NCI-H2171 treated with DMSO at 0.1 percent for 48 hours (cell line): ENCODE results near the gene EPB41L1.

Experiments used
- DNase-seq: peaks from one replicate; lab custom pipeline; 2025; lab: John Stamatoyannopoulos, UW

EPB41L1 gene

GRCh38 chr20:36196676-36197075 is 42.1 kb downstream of the EPB41L1 start:
- DNase-seq = no peak

- no peak for DNase-seq
These were observed 42.7 kb downstream of the EPB41L1 start for GRCh38 chr20:36197271-36197670.

GRCh38 chr20:36199345-36200257 is 45.1 kb downstream of the EPB41L1 start:
- DNase-seq = peak; percentile 77

DNA sequence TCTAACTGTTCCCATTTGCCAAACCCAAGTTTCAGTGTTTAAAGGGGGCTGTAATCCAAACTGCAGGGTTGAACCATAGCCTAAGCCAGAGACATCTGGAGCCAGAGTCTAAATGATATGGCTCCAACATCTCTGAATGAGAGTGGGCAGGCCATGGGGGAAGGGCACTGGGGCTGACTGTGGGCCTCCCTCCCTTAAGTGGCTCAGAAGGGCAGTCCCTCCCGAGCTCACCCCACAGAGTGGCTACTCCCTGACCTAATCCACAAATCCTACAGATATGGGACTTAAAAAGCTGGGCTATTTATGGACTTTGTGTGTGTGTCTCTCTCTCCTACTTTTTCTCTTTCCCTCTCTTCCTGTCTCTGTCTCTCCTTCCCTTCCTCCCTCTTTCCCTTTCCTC is 45.9 kb downstream of the EPB41L1 start:
- DNase-seq = no peak

- DNase-seq = no peak
These were observed 46.7 kb downstream of the EPB41L1 start for GRCh38 chr20:36201198-36201597.

- peak; percentile 86 for DNase-seq
These were observed 48.4 kb downstream of the EPB41L1 start for GRCh38 chr20:36202891-36203338.

DNA sequence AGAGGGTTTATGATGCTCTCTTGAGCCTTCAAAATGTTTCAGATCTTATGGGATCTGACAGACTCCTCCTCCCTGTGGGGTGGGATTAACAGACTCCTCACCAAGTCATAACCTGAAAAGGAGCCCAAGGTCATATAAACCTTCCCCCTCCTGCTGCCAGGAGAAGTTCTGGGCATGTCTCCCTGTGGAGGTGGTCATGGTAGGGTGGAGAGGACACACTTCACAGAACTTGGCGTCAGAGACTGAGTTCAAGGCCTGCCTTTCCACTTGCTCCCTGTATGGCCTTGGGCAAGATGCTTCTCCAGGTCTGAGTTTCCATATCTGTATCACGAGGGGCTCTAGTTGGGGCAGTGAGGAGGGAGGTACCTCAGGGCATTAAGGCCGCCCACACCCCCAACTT is 49.3 kb downstream of the EPB41L1 start:
- DNase-seq = no peak

DNA sequence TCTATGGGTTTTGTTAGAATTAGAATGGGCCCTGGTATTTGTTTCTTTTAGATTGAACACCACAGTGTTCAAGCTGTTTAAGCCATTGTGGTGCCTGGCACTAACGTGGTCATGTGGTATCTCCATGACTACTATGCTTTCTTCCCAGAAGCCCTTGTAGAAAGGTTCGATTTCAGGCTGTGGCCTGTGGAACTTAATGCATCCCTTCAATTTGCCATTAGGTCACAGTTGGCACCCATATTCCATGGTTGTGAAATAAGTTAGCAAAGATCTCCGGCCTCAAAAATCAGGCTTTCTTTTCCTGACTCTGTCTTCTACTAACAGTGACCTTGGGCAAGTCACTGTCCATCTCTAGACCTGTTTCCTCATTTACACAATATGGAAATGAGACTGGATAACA is 50.5 kb downstream of the EPB41L1 start:
- no peak for DNase-seq

GRCh38 chr20:36206068-36206467 is 51.5 kb downstream of the EPB41L1 start:
- DNase-seq = no peak

DNA sequence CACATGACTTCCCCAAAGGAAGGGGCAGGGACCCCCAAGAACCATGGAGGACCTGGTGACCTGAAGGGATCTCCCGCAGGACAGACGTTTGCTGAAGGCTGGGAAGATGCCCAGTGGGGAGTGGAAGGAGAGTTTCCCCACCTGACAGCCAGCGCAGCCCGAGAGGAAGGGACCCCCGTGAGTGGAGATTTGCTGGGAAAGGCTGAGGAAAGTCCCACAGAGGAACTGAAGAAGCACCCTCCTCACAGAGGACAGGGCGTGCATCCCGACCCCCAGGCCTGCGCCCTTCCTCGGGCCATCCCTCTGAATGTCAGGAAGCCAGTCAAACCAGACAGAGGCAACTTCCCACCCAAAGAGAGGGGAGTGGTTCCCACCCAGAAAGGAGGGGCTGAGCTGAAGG is 52.1 kb downstream of the EPB41L1 start:
- DNase-seq = no peak

- DNase-seq = no peak
These were observed 53.1 kb downstream of the EPB41L1 start for GRCh38 chr20:36207602-36208001.

DNA sequence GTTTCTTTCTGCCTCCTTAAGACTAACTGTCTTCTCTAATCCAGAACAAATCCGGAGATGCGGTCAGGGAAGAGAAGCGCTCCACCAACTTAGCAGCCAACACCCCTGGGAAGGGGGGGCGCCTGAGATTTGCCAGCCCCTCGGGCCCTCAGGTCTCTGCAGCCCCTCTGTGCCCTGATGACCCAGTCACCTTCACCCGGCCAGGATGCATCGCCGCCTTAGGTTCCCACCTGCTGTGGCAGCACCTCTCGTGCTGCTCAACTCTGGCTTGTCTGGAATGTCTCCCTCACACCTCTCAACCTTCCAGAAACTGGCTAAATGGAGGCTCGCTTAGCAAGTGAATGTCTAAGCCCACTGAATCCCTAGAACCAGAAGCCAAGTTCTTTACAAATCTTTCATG is 53.7 kb downstream of the EPB41L1 start:
- DNase-seq = no peak

GRCh38 chr20:36210436-36211021 is 56.0 kb downstream of the EPB41L1 start:
- no peak for DNase-seq

GRCh38 chr20:36213362-36213761 is 58.8 kb downstream of the EPB41L1 start:
- DNase-seq = no peak

GRCh38 chr20:36214684-36215256 is 60.2 kb downstream of the EPB41L1 start:
- peak; percentile 32 for DNase-seq

DNA sequence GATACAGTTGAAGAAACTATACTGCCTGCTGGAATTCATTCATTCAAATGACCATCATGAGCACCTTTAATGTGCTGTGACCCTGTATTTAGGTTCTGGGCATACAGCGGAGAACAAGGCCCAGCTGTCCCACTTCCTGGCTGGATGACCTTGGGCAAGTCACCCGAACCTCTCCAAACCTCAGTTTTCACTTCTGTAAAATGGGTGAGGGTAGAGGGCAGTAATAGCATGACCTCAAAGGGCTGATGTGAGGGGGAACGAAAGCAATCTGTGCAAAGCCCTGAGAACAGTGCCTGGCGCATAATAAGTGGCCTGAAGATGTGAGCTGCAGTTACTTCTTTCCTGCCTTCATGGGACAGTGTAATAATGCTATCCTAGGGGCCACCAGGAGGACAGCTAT is 61.2 kb downstream of the EPB41L1 start:
- DNase-seq = no peak

DNA sequence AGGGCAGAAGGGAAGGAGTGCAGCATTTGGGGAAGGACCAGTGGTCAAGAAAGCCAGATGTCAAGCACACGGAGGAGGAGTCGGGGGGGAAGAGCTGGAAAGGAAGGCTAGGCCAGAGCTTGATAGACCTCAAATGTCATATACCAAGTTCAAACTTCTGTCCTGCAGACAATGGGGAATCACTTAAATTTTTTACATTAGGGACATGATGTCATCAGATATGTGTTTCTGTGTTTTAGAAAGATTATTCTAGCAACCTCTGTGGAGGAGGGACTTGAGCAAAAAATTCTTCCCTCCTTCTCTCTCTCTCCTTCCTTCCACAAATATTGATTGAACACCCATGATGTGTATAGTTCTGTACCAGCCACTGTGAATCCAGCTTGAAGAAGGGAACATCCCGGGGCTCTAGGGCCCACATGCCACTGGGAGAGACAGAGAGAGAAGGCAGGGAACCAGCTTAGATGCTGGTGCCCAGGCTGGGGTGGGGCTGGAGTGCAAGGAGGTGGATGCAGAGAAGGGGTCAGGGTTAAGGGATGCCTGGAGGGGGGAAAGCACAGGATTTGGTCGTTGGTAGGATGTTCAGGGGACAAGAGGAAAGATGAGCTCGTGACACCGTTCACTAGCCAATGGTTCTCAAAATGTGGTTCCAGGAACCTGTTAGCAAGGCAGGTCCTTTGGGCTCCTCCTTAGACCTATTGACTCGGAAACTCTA is 61.9 kb downstream of the EPB41L1 start:
- no peak for DNase-seq

GRCh38 chr20:36217226-36217625 is 62.7 kb downstream of the EPB41L1 start:
- peak; percentile 11 for DNase-seq

DNA sequence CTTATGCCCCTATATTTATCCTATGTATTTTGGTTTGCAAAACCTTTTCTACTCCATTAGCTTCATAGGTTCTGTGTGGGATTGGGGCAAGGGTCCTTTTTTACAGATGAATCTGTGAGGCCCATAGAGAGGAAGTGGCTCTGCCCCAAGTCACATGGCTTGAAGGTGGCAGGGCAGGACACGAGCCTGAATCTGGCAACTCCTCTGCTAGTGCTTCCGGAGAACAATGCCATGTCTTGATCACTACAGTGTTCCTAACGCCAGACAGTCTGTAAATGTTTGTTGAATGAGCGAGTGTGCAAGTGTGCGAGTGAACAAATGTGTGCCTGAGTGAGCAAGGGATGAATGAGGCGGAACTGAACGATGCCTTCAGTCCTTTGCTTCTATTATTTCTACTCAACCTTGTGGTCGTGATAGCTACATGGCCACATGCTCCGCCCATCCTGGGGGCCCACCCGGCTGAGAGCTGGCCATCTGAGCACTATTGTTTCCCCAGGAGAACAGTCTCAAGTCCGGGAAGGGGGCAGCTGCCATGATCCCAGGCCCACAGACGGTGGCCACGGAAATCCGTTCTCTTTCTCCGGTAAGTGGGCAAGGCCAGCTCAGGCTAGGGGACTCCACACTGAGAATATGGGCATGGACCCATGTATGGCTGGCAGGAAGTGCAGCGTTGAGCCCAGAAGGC is 64.0 kb downstream of the EPB41L1 start:
- DNase-seq = no peak

- DNase-seq = no peak
These were observed 65.2 kb downstream of the EPB41L1 start for GRCh38 chr20:36219671-36220220.

DNA sequence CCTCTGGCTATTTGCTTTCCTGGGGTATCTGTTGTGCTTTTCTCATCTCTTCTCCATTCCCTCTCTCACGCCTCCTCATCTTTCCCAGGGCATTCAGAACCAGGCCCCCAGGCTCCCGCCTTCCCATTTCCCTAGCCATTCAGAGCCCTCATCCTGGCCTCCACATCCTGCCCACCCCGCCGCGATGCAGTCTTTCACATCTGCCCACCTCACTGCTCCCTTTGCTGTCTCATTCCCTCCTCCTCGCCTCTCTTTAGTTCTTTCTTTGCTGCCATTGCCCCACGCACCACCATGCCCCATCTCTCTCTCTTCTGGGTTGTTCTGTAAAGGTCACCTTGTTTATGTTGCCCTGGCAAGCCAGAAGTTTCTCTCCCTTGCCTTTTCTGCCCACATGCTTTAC is 71.1 kb downstream of the EPB41L1 start:
- DNase-seq = no peak

GRCh38 chr20:36228770-36229169 is 74.2 kb downstream of the EPB41L1 start:
- DNase-seq = no peak
